GM12878 (cell line): ENCODE results near the gene SARDH. TPM values are rescaled to one million over a fixed set of nuclear protein-coding genes. Genes with fewer than 3 reads are reported as not detected.

Experiments
- ATAC-seq: fragments of 200-7000 bp; cut with Tn5 transposase; 3 replicates; pipeline ENCODE4 v1.9.1; 2020; ENCODE audit warnings: mild to moderate bottlenecking, moderate library complexity
- BruUV-seq: library from RNA; stranded (reverse); fragments of 400-500 nt; replicated peaks from 2 replicates; lab custom pipeline; 2021; lab: Mats Ljungman, UMichigan
- CTCF ChIA-PET: fragments of 300-600 bp; sonication (Branson Sonifier 250); formaldehyde crosslinking; extraction: SDS; loops from one replicate; lab custom pipeline; 2021; ENCODE audit warnings: inconsistent platforms; lab: Yijun Ruan, JAX
- POLR2A ChIA-PET: fragments of 350-600 bp; formaldehyde crosslinking; extraction: SDS; loops from one replicate; lab custom pipeline; 2021; ENCODE audit warnings: inconsistent platforms; lab: Charles Lee
- RAD21 ChIA-PET: fragments of 300-600 bp; sonication (Branson Sonifier 250); formaldehyde crosslinking; loops from one replicate; lab custom pipeline; 2023; ENCODE audit warnings: antibody characterized with exemption; ENCODE audit not compliant: unreplicated experiment; lab: Charles Lee
- SMC1A ChIA-PET: fragments of 300-600 bp; sonication (Branson Sonifier 250); formaldehyde crosslinking; loops from one replicate; lab custom pipeline; 2023; ENCODE audit not compliant: unreplicated experiment, uncharacterized antibody; lab: Charles Lee
- DNase-seq: peaks from one replicate; pipeline ENCODE4 v3.0.0-alpha.2; 2011; ENCODE audit warnings: low read depth, low spot score
- FAIRE-seq: peaks from 3 replicates; lab custom pipeline; 2011; peaks lifted over from hg19 to GRCh38; lab: Jason Lieb, UNC
- H2AFZ ChIP-seq: 2 replicates; pipeline ENCODE4 v1.6.0; 2011; ENCODE audit warnings: low read depth, low read length, control low read depth; ENCODE audit not compliant: control insufficient read depth
- H3K27ac ChIP-seq: 2 replicates; pipeline ENCODE4 v1.5.1; 2011; ENCODE audit warnings: control low read depth; ENCODE audit not compliant: control insufficient read depth, insufficient read depth
- H3K27me3 ChIP-seq, 2 experiments: replicated peaks in 1 of 2; 2 replicates each; pipeline versions ENCODE4 v1.6.0 to v1.6.1; 2011; ENCODE audit warnings: low read length in 1 of 2; ENCODE audit not compliant: control insufficient read depth in 2 of 2, insufficient read depth in 2 of 2
- H3K36me3 ChIP-seq, 2 experiments: 2 replicates each; pipeline ENCODE4 v1.5.1; 2011; ENCODE audit warnings: low read length in 1 of 2; ENCODE audit not compliant: control insufficient read depth in 2 of 2, insufficient read depth in 2 of 2
- H3K4me1 ChIP-seq: 2 replicates; pipeline ENCODE4 v1.6.1; 2011; ENCODE audit warnings: mild to moderate bottlenecking, low read length, moderate library complexity, mixed read lengths; ENCODE audit not compliant: control insufficient read depth, insufficient read depth
- H3K4me2 ChIP-seq: 2 replicates; pipeline ENCODE4 v1.6.0; 2011; ENCODE audit warnings: control low read depth; ENCODE audit not compliant: control insufficient read depth, insufficient read depth
- H3K4me3 ChIP-seq: fragments of 200-600 bp; sonication (generic); 2 replicates; pipeline ENCODE4 v1.5.1; 2016
- H3K79me2 ChIP-seq: 2 replicates; pipeline ENCODE4 v1.6.0; 2011; ENCODE audit warnings: low read length; ENCODE audit not compliant: control insufficient read depth, insufficient read depth
- H3K9ac ChIP-seq: 2 replicates; pipeline ENCODE4 v1.8.0; 2011; ENCODE audit warnings: low read length, control low read depth, mixed read lengths; ENCODE audit not compliant: control insufficient read depth, insufficient read depth
- H3K9me3 ChIP-seq: replicated peaks from 3 replicates; pipeline ENCODE4 v1.5.1; 2011; ENCODE audit warnings: mild to moderate bottlenecking, low read length; ENCODE audit not compliant: control insufficient read depth, insufficient read depth
- H4K20me1 ChIP-seq: 2 replicates; pipeline ENCODE4 v1.6.0; 2011; ENCODE audit not compliant: control insufficient read depth, insufficient read depth
- BACH1 ChIP-seq: fragments of 450-650 bp; IDR thresholded peaks from 2 replicates; pipeline ENCODE4 v1.6.1; 2017; ENCODE audit warnings: mild to moderate bottlenecking, borderline replicate concordance
- CBX3 ChIP-seq: fragments of 200-600 bp; sonication (generic); IDR thresholded peaks from 2 replicates; pipeline ENCODE4 v1.6.1; 2016; ENCODE audit warnings: low read depth, borderline replicate concordance
- FOXM1 ChIP-seq: IDR thresholded peaks from 2 replicates; pipeline ENCODE4 v1.6.1; 2012; ENCODE audit warnings: low read depth, mild to moderate bottlenecking, inconsistent platforms, low read length, moderate library complexity
- KAT2A ChIP-seq: conservative IDR thresholded peaks from 2 replicates; pipeline ENCODE4 v1.6.1; 2011; ENCODE audit warnings: low read depth, low read length; ENCODE audit not compliant: control insufficient read depth
- NKRF ChIP-seq: fragments of 450-650 bp; conservative IDR thresholded peaks from 2 replicates; pipeline ENCODE4 v1.6.1; 2017; ENCODE audit warnings: mild to moderate bottlenecking, moderate library complexity
- TARDBP ChIP-seq: IDR thresholded peaks from 2 replicates; pipeline ENCODE4 v1.6.1; 2016; ENCODE audit warnings: borderline replicate concordance
- WGBS: methylation state at CpG from one replicate; pipeline ENCODE4 v1.1.6; 2016; ENCODE audit warnings: low lambda C conversion rate; ENCODE audit not compliant: insufficient replicate concordance, insufficient coverage; ENCODE audit errors: missing lambda C conversion rate; 5-methylcytosine and 5-hydroxymethylcytosine counted together
- in situ Hi-C: fragments of 300-500 bp; cut with MboI; formaldehyde crosslinking; loops from 9 replicates; pipeline ENCODE4 v1.14.3; 2018; ENCODE audit warnings: mixed read lengths
- intact Hi-C: fragments of 100-400 bp; cut with micrococcal nuclease; formaldehyde crosslinking; loops from one replicate; pipeline ENCODE4 v1.14.2; 2022; ENCODE audit not compliant: unreplicated experiment
- polyA plus RNA-seq, 11 experiments: library from polyadenylated mRNA; depleted of rRNA in 4 of 11; unstranded in 6 of 11; stranded (reverse) in 5 of 11; fragments of >200 nt; fragmentation: Nextera tagmentation in 4 of 11; fragmentation: Illumina TruSeq in 1 of 11; extraction: Ambion mirVana in 4 of 11; extraction: Trizol in 1 of 11; gene quantifications; 1 replicate in 1 of 11; 2 replicates in 10 of 11; pipeline versions ENCODE4 v1.2.1 to v1.2.3, GENCODE V29; 2011 to 2016; ENCODE audit warnings: inconsistent platforms in 2 of 11, missing spikeins in 2 of 11, low read depth in 1 of 11
- total RNA-seq, 4 experiments: library from RNA; depleted of rRNA in 3 of 4; stranded (reverse); fragments of >200 nt in 3 of 4; fragmentation: Illumina TruSeq in 1 of 4; extraction: Trizol in 1 of 4; gene quantifications; 2 replicates each; pipeline versions ENCODE4 v1.2.1 to v1.2.3, GENCODE V29; 2013 to 2021

The SARDH gene
- total and polyA plus RNA-seq, 10 of the 15 experiments (the other 5 are each of a cell fraction or from before 2014, with no cell fraction given) = 0.03 to 0.15 (median 0.10) TPM; not detected in 6

DNA sequence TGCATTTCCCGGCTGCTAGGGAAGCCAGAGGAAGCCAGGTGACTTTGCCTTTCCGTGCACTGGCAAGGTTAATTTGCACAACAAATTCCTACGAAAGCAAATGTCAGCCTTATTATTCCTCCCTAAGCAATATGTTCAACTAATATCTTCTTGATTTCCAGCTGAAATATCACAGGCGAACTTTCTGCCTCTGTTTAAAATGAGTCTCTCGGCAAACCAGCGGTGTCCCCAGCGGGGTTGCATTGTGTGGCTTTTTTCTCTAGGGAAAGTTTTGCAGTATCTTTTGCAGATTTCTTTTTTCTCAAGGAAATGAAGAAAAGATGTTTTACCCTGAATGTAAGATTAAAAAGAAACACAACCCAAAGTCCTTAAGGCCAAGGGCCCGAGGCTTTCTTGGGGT lies 100.1 kb downstream of the SARDH start:
- Histone ChIP-seq H3K9ac (no peak overlapping the region), H3K4me2 (no peak overlapping the region), H3K27me3 (peaks cover 0 to 5% of the 10 kb centered on the region in 2 experiments; a peak in 3 of 4 replicates), H3K36me3 (no peaks in the 10 kb centered on the region), H3K79me2 (no peaks in the 10 kb centered on the region), H3K27ac (no peak overlapping the region), H2AFZ (no peak overlapping the region), H3K4me1 (no peaks in the 10 kb centered on the region), H4K20me1 (no peaks in the 10 kb centered on the region), H3K9me3 (no peaks in the 10 kb centered on the region), H3K4me3 (no peak overlapping the region)
- POLR2A ChIA-PET = no interaction called here
- RAD21 ChIA-PET = no interaction called here
- ATAC-seq (no peak), DNase-seq (no peak), FAIRE-seq (no peak)
- intact Hi-C loops (no loop called here), in situ Hi-C loops (no loop called here)
- no TSS peak for BruUV-seq
- 34% methylated on average over 8 of the region's 8 CpGs for WGBS
- SMC1A ChIA-PET = no interaction called here
- TF ChIP-seq KAT2A = no peak
- TF ChIP-seq FOXM1 = no peak
- TF ChIP-seq CBX3 = no peak
- TF ChIP-seq TARDBP = no peak
- TF ChIP-seq BACH1 = no peak
- CTCF ChIA-PET = no interaction called here

GRCh38 chr9:133637451-133638055 lies 100.6 kb downstream of the SARDH start:
- TF ChIP-seq NKRF = no peak
- TF ChIP-seq, all 136 proteins: peak for 0
- no TSS peak for BruUV-seq
- ChIA-PET CTCF (no interaction called here), RAD21 (no interaction called here), POLR2A (no interaction called here), SMC1A (no interaction called here)
- ATAC-seq = no peak
- Histone ChIP-seq H3K4me3 (no peak overlapping the region), H3K79me2 (no peaks in the 10 kb centered on the region), H3K27ac (no peak overlapping the region), H3K4me2 (no peak overlapping the region), H3K9ac (no peak overlapping the region), H3K9me3 (no peaks in the 10 kb centered on the region), H3K27me3 (peaks cover 0 to 5% of the 10 kb centered on the region in 2 experiments; a peak in 3 of 4 replicates), H3K4me1 (no peaks in the 10 kb centered on the region), H2AFZ (no peak overlapping the region), H3K36me3 (no peaks in the 10 kb centered on the region), H4K20me1 (no peaks in the 10 kb centered on the region)
- FAIRE-seq = no peak
- DNase-seq = no peak
- in situ Hi-C loops = no loop called here
- intact Hi-C loops = no loop called here
- WGBS = 42% methylated on average over 12 of the region's 12 CpGs
